ENCODE data around the gene KLK3. TPM values are rescaled to one million over a fixed set of nuclear protein-coding genes. Genes with fewer than 3 reads are reported as not detected.
A peak's percentile ranks its signal among the peaks of the same experiment; 100 is the strongest.

Gene KLK3
- total and polyA plus RNA-seq, 8 donors = not detected

- no peak overlapping the region for H3K27ac ChIP-seq
- TF ChIP-seq, protein P1, sequence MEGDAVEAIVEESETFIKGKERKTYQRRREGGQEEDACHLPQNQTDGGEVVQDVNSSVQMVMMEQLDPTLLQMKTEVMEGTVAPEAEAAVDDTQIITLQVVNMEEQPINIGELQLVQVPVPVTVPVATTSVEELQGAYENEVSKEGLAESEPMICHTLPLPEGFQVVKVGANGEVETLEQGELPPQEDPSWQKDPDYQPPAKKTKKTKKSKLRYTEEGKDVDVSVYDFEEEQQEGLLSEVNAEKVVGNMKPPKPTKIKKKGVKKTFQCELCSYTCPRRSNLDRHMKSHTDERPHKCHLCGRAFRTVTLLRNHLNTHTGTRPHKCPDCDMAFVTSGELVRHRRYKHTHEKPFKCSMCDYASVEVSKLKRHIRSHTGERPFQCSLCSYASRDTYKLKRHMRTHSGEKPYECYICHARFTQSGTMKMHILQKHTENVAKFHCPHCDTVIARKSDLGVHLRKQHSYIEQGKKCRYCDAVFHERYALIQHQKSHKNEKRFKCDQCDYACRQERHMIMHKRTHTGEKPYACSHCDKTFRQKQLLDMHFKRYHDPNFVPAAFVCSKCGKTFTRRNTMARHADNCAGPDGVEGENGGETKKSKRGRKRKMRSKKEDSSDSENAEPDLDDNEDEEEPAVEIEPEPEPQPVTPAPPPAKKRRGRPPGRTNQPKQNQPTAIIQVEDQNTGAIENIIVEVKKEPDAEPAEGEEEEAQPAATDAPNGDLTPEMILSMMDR (IDR thresholded peaks at IDR 0.05) = no peak
- DNase-seq = no peak
These were observed 22.0 kb upstream of the KLK3 start for GRCh38 chr19:50832666-50833065.

GRCh38 chr19:50833117-50833801, 21.5 kb upstream of the KLK3 start, which contains the start of gene KLK15:
KLK15 (minus strand) TSS chr19:50833574; CDS start chr19:50831492, 2,082 bp downstream.
- ATAC-seq = no peak
- intact Hi-C loops (cut with DNase I) = no loop called here
- peaks cover 0 to 80% of the 10 kb centered on the region in 2 donors for H3K27me3 ChIP-seq

More at GRCh38 chr19:50832666-50833065, 22.0 kb upstream of the KLK3 start:
- H3K4me3 ChIP-seq = no peak overlapping the region
- intact Hi-C loops (cut with DNase I) = no loop called here
- H3K9me3 ChIP-seq = no peaks in the 10 kb centered on the region
- peaks cover 0 to 11% of the 10 kb centered on the region in 2 donors for H3K4me1 ChIP-seq
- peaks cover 0 to 74% of the 10 kb centered on the region in 2 donors for H3K27me3 ChIP-seq
- ATAC-seq = no peak
- H3K36me3 ChIP-seq = no peaks in the 10 kb centered on the region

GRCh38 chr19:50833802-50834167, 20.9 kb upstream of the KLK3 start:
- TF ChIP-seq, protein P1 (IDR thresholded peaks at IDR 0.05) = no peak
- no peaks in the 10 kb centered on the region for H3K36me3 ChIP-seq
- H3K9me3 ChIP-seq = no peaks in the 10 kb centered on the region
- no peak for DNase-seq
- peaks cover 0 to 11% of the 10 kb centered on the region in 2 donors for H3K4me1 ChIP-seq
- no peak for ATAC-seq
- H3K4me3 ChIP-seq = no peak overlapping the region
- peaks cover 0 to 83% of the 10 kb centered on the region in 2 donors for H3K27me3 ChIP-seq
- intact Hi-C loops (cut with DNase I) = no loop called here
- no peak overlapping the region for H3K27ac ChIP-seq

More at GRCh38 chr19:50833117-50833801, 21.5 kb upstream of the KLK3 start, which contains the start of gene KLK15:
- H3K27ac ChIP-seq = no peak within 1 kb of the TSS
- peaks cover 0 to 11% of the 10 kb centered on the region in 2 donors for H3K4me1 ChIP-seq
- no peaks in the 10 kb centered on the region for H3K36me3 ChIP-seq
- no peaks in the 10 kb centered on the region for H3K9me3 ChIP-seq
- H3K4me3 ChIP-seq = no peak within 1 kb of the TSS
- DNase-seq = no peak
- TF ChIP-seq, protein P1 (IDR thresholded peaks at IDR 0.05) = no peak

GRCh38 chr19:50835103-50835784, 19.5 kb upstream of the KLK3 start:
- peak; percentile 85 for ATAC-seq
- Histone ChIP-seq H3K36me3 (no peaks in the 10 kb centered on the region), H3K4me3 (peak overlapping the region; percentile 50 to 51), H3K4me1 (peaks cover 0 to 11% of the 10 kb centered on the region in 2 donors), H3K9me3 (no peaks in the 10 kb centered on the region), H3K27me3 (peaks cover 0 to 91% of the 10 kb centered on the region in 2 donors), H3K27ac (no peak overlapping the region)
- intact Hi-C loops (cut with DNase I) = no loop called here
- DNase-seq = peak in 2 of 4 donors; percentile 6 to 47
- TF ChIP-seq, protein P1 (IDR thresholded peaks at IDR 0.05) = no peak
